ENCODE results near the gene CEP83. TPM values are rescaled to one million over a fixed set of nuclear protein-coding genes. Genes with fewer than 3 reads are reported as not detected.

CEP83 gene
- total and polyA plus RNA-seq, 7 donors: 3.4 to 8.4 (median 6.5) TPM

GRCh38 chr12:94304566-94305061 lies 155.1 kb downstream of the CEP83 start:
- Histone ChIP-seq H3K27me3 (ENCODE audit: insufficient read depth in 3 of 3, low read length in 2 of 3) (no peaks in the 10 kb centered on the region), H3K4me1 (peaks cover 4% of the 10 kb centered on the region), H3K36me3 (ENCODE audit: insufficient read depth in 1 of 2, low read depth in 1 of 2) (peaks cover 5 to 53% of the 10 kb centered on the region in 2 donors), H3K4me3 (no peak overlapping the region), H3K9me3 (no peaks in the 10 kb centered on the region), H3K27ac (no peak overlapping the region)
- TF ChIP-seq CTCF (IDR thresholded peaks at IDR 0.05): no peak
- ATAC-seq (no peak), DNase-seq (no peak)
- 44 to 64% (median 63%) methylated on average over 3 of the region's 3 CpGs for WGBS, 3 donors
- intact Hi-C loops (cut with DNase I): no loop called here

GRCh38 chr12:94304012-94304411 lies 155.7 kb downstream of the CEP83 start:
- Histone ChIP-seq H3K4me1 (peaks cover 4% of the 10 kb centered on the region), H3K27ac (no peak overlapping the region), H3K27me3 (ENCODE audit: insufficient read depth in 3 of 3, low read length in 2 of 3) (no peaks in the 10 kb centered on the region), H3K4me3 (no peak overlapping the region), H3K36me3 (ENCODE audit: insufficient read depth in 1 of 2, low read depth in 1 of 2) (peaks cover 2 to 47% of the 10 kb centered on the region in 2 donors), H3K9me3 (no peaks in the 10 kb centered on the region)
- intact Hi-C loops (cut with DNase I): no loop called here
- TF ChIP-seq CTCF (IDR thresholded peaks at IDR 0.05): no peak
- ATAC-seq: no peak
- DNase-seq: no peak
- WGBS, 3 donors: 94 to 98% (median 98%) methylated on average over 1 of the region's 1 CpG

- Histone ChIP-seq H3K9me3 (no peaks in the 10 kb centered on the region), H3K4me3 (no peak overlapping the region), H3K27me3 (ENCODE audit: insufficient read depth in 3 of 3, low read length in 2 of 3) (no peaks in the 10 kb centered on the region), H3K36me3 (ENCODE audit: insufficient read depth in 1 of 2, low read depth in 1 of 2) (peaks cover 7 to 36% of the 10 kb centered on the region in 2 donors), H3K4me1 (peaks cover 1% of the 10 kb centered on the region), H3K27ac (no peak overlapping the region)
- intact Hi-C loops (cut with DNase I): no loop called here
- WGBS, 3 donors: 88 to 96% (median 95%) methylated on average over 1 of the region's 1 CpG
- ATAC-seq (no peak), DNase-seq (no peak)
- TF ChIP-seq CTCF (IDR thresholded peaks at IDR 0.05): no peak
Measured at GRCh38 chr12:94299846-94300245, 159.8 kb downstream of the CEP83 start.

- H3K27me3 ChIP-seq (ENCODE audit: insufficient read depth in 3 of 3, low read length in 2 of 3): no peaks in the 10 kb centered on the region
- no peak for TF ChIP-seq CTCF (IDR thresholded peaks at IDR 0.05)
- peaks cover 7 to 26% of the 10 kb centered on the region in 2 donors for H3K36me3 ChIP-seq (ENCODE audit: insufficient read depth in 1 of 2, low read depth in 1 of 2)
- H3K9me3 ChIP-seq: no peaks in the 10 kb centered on the region
- no peaks in the 10 kb centered on the region for H3K4me1 ChIP-seq
- no peak for DNase-seq
- H3K27ac ChIP-seq: no peak overlapping the region
- no peak for ATAC-seq
- H3K4me3 ChIP-seq: no peak overlapping the region
- intact Hi-C loops (cut with DNase I): no loop called here
- 83 to 88% (median 88%) methylated on average over 2 of the region's 2 CpGs for WGBS, 3 donors
Measured at GRCh38 chr12:94297876-94298505, 161.7 kb downstream of the CEP83 start.

Measured in psoas muscle (tissue), 8 donors.